Right cardiac atrium (tissue), 5 donors: ENCODE measurements around the gene SLC5A12. TPM values are rescaled to one million over a fixed set of nuclear protein-coding genes. Genes with fewer than 3 reads are reported as not detected.

Experiments used
- ATAC-seq, 2 donors: fragments of 200-7000 bp; cut with Tn5 transposase; one replicate each; pipeline versions ENCODE4 v1.8.0 to v1.9.1; 2020; ENCODE audit warnings: moderate library complexity in 2 of 2, mild to moderate bottlenecking in 1 of 2
- DNase-seq, 3 donors: peaks; one replicate each; pipeline ENCODE4 v3.0.0-alpha.2; 2020
- H3K27ac ChIP-seq: one replicate; pipeline ENCODE4 v1.5.1; 2013; ENCODE audit warnings: mild to moderate bottlenecking, low read length, control low read depth, moderate library complexity
- H3K27me3 ChIP-seq: one replicate; pipeline ENCODE4 v1.6.1; 2013; ENCODE audit not compliant: control insufficient read depth, insufficient read depth
- H3K4me1 ChIP-seq: one replicate; pipeline ENCODE4 v1.6.1; 2013; ENCODE audit warnings: low read length; ENCODE audit not compliant: control insufficient read depth, insufficient read depth
- H3K4me3 ChIP-seq: one replicate; pipeline ENCODE4 v1.5.1; 2013; ENCODE audit warnings: low read length, control low read depth
- H3K9me3 ChIP-seq: one replicate; pipeline ENCODE4 v1.6.1; 2013; ENCODE audit warnings: low read length; ENCODE audit not compliant: control insufficient read depth
- WGBS: extraction: QIAGEN DNeasy Blood & Tissue Kit; methylation state at CpG from one replicate; pipeline ENCODE4 v1.1.7; 2013; 5-methylcytosine and 5-hydroxymethylcytosine counted together
- intact Hi-C, 4 donors: fragments of 100-400 bp; cut with DNase I; formaldehyde crosslinking; loops; one replicate each; pipeline versions ENCODE4 v1.11.0 to v1.14.0; 2022 to 2023
- long read RNA-seq, 4 donors: library from polyadenylated mRNA; unstranded; transcript quantifications; one replicate each; pipeline ENCODE4 v2.0.0, GENCODE V29; 2020 to 2021
- polyA plus RNA-seq: library from polyadenylated mRNA; stranded (reverse); fragments of 200-250 nt; gene quantifications from one replicate; pipeline ENCODE4 v1.2.3, GENCODE V29; 2013
- total RNA-seq, 4 donors: library from RNA; stranded (reverse); fragmentation: NEBNext Ultra II Directional; extraction: Animal tissue kit (Norgen Biotek cat#: 25700); gene quantifications; one replicate each; pipeline ENCODE4 v1.2.1, GENCODE V29; 2021
- donor health status: healthy with polysubstance abuse.
- donor health status: DM: no; HTN: yes; CAD: no.
- donor health status: DM: no; HTN: no; CAD: no.
- donor health status: DM: no; HTN: yes; CAD: no; lungs with severe emphysema.
- donor health status: DM: yes; HTN: yes; CAD: no.

The SLC5A12 gene, protein sequence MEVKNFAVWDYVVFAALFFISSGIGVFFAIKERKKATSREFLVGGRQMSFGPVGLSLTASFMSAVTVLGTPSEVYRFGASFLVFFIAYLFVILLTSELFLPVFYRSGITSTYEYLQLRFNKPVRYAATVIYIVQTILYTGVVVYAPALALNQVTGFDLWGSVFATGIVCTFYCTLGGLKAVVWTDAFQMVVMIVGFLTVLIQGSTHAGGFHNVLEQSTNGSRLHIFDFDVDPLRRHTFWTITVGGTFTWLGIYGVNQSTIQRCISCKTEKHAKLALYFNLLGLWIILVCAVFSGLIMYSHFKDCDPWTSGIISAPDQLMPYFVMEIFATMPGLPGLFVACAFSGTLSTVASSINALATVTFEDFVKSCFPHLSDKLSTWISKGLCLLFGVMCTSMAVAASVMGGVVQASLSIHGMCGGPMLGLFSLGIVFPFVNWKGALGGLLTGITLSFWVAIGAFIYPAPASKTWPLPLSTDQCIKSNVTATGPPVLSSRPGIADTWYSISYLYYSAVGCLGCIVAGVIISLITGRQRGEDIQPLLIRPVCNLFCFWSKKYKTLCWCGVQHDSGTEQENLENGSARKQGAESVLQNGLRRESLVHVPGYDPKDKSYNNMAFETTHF
- 10 to 100 TPM in 3 of 4 donors, 1 to 10 TPM in 1; 5.4 to 18.5 (median 14.5) TPM for total RNA-seq
- polyA plus RNA-seq: 4.4 TPM
- long read RNA-seq, donor 1, full-length matches to known transcripts: 22 of 25 reads
- long read RNA-seq, donor 1, partial matches to known transcripts: 0 of 25 reads
- long read RNA-seq, donor 1, other reads (novel, unspliced or antisense): 3 of 25 reads
- long read RNA-seq, donor 2, full-length matches to known transcripts: 5 of 5 reads
- long read RNA-seq, donor 2, partial matches to known transcripts: 0 of 5 reads
- long read RNA-seq, donor 2, other reads (novel, unspliced or antisense): 0 of 5 reads
- long read RNA-seq, donor 3, full-length matches to known transcripts: 80 of 95 reads
- long read RNA-seq, donor 3, partial matches to known transcripts: 2 of 95 reads
- long read RNA-seq, donor 3, other reads (novel, unspliced or antisense): 13 of 95 reads
- long read RNA-seq, donor 4, full-length matches to known transcripts: 10 of 10 reads
- long read RNA-seq, donor 4, partial matches to known transcripts: 0 of 10 reads
- long read RNA-seq, donor 4, other reads (novel, unspliced or antisense): 0 of 10 reads

DNA sequence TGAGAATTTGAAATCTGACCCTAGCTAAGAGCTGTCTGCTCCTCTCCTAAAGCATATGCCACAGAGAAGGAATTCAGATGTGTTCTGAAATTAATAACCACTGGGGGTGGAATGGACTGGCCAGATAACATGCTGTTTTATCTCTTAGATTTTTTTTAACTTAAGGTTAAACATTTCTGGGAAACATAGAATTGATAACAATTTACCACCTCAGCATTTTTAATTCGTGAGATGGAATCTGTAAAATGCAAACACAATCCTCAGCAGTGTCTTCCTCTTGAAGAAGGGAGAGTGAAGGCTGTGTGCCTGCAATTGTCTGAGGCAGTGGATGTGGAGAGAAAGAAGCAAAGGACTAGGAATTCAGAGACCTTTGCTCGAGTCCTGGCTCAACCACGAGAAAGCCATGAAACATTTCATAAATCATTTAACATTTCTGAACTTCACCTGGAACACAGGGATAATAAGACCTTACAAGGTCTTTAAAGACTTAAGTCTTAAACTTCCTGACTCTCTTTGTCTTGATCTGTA, at the start of gene SLC5A12:
Gene SLC5A12 (minus strand): TSS at position 113 of the 528 bp plus-strand sequence. CDS start 346 bp downstream, outside the sequence.
- H3K27me3 ChIP-seq: no peaks in the 10 kb centered on the region
- intact Hi-C loops: no loop called here
- H3K27ac ChIP-seq: peak within 1 kb of the TSS; percentile 58
- no peaks in the 10 kb centered on the region for H3K9me3 ChIP-seq
- H3K4me1 ChIP-seq: no peaks in the 10 kb centered on the region
- ATAC-seq (no peak), DNase-seq (no peak)
- peak within 1 kb of the TSS; percentile 45 for H3K4me3 ChIP-seq
- 44% methylated on average over 3 of the region's 3 CpGs for WGBS

DNA sequence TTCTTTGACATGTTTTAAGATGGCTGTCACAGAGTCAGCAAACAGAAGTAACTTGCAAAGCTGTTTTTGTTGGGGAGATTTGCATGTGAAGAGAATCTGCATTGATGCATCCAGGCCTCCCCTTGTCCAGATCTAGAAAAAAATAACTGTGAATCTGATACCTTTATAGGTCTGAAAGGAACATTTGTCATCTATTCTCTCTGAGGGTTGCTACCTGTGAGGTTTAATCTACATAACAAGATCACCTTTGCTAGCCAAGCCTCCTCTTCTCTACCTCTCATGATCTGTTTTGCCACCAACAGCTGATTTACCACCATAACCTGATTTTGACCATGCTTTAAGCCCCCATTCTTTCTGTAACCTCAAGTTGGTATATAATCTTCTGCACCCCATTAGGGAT, 47.2 kb upstream of the SLC5A12 start:
- DNase-seq (no peak), ATAC-seq (no peak)
- Histone ChIP-seq H3K27ac (no peak overlapping the region), H3K4me3 (no peak overlapping the region), H3K27me3 (no peaks in the 10 kb centered on the region), H3K9me3 (no peaks in the 10 kb centered on the region), H3K4me1 (no peaks in the 10 kb centered on the region)
- intact Hi-C loops: no loop called here

DNA sequence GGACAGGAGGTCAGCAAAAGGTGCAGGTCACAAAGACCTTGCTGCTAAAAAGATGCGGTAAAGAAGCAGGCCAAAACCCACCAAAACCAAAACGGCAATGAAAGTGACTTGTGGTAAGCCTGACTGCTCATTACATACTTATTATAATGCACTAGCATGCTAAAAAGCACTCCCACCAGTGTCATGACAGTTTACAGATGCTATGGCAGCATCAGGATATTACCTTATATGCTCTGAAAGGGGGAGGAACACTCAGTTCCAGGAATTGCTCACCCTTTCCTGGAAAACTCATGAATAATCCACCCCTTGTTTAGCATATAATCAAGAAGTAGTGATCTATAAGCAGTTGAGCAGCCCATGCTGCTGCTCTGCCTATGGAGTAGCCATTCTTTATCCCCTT, 45.2 kb upstream of the SLC5A12 start:
- Histone ChIP-seq H3K9me3 (no peaks in the 10 kb centered on the region), H3K27ac (no peak overlapping the region), H3K27me3 (no peaks in the 10 kb centered on the region), H3K4me1 (no peaks in the 10 kb centered on the region), H3K4me3 (no peak overlapping the region)
- DNase-seq (no peak), ATAC-seq (no peak)
- intact Hi-C loops: no loop called here
- 87% methylated on average over 2 of the region's 2 CpGs for WGBS

DNA sequence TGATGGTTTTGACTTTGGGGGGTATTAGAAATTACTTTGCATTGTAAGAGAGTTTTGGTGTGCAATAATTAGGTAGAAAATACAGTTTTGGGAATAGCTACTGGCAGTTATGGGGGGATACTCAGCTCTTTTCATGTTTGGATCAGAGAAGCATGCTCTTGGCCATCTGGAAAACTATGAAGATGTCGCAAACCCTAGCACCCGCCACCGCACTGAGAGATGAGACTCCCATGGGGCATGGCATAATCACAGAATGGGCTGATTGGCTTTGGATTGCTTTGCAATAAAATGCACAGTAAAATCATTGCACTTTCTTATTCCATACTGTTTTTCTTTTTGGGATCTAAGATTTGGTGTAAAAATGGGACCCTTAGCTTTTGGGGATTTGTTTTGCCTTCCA, 43.5 kb upstream of the SLC5A12 start:
- Histone ChIP-seq H3K4me3 (no peak overlapping the region), H3K27me3 (no peaks in the 10 kb centered on the region), H3K4me1 (no peaks in the 10 kb centered on the region), H3K27ac (no peak overlapping the region), H3K9me3 (no peaks in the 10 kb centered on the region)
- ATAC-seq: no peak
- intact Hi-C loops: no loop called here
- 82% methylated on average over 3 of the region's 3 CpGs for whole genome bisulfite sequencing
- no peak for DNase-seq

DNA sequence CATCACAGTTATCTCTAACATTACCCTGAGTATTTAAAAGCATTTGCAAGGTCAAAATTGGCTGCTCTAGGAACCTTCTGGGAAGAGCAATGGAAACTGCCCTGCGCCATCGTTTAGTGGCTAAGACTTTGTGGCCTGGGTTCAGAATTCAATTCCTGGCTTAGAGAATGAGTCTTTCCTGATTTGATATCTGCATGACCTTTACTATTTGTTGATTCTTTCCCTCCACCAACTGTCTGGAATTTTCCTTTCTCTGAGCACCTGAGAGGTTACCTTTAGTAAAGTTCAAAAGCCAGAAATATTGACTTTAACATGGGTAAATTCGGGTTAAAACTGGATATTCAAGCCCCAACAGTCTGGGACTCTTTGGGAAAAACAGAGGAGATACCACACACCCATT, 43.0 kb upstream of the SLC5A12 start:
- intact Hi-C loops: no loop called here
- H3K27ac ChIP-seq: no peak overlapping the region
- no peaks in the 10 kb centered on the region for H3K27me3 ChIP-seq
- H3K9me3 ChIP-seq: no peaks in the 10 kb centered on the region
- DNase-seq: no peak
- ATAC-seq: no peak
- 89% methylated on average over 3 of the region's 3 CpGs for WGBS
- H3K4me1 ChIP-seq: no peaks in the 10 kb centered on the region
- no peak overlapping the region for H3K4me3 ChIP-seq

DNA sequence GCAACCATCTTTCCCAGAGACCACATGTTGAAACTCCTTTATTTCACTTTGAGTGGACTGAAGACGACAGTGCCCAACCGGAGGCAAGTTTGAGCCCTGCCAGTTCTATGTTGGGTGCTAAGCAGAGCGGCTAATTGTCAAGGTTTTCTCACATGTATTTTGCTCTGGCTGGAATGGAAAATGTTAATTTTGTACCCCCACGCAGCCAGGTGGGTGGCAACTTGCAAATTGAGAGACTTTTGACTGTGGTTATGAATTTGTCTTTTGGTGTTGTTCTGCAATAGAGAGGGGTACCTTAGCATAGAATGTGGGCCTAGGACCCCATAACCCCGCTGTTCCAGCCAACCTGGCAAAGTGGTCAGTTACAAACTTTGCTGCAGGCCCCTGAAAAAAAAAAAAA, 42.5 kb upstream of the SLC5A12 start:
- Histone ChIP-seq H3K4me3 (no peak overlapping the region), H3K9me3 (no peaks in the 10 kb centered on the region), H3K27me3 (no peaks in the 10 kb centered on the region), H3K27ac (no peak overlapping the region), H3K4me1 (no peaks in the 10 kb centered on the region)
- 91% methylated on average over 5 of the region's 5 CpGs for WGBS
- DNase-seq (no peak), ATAC-seq (no peak)
- intact Hi-C loops: no loop called here

DNA sequence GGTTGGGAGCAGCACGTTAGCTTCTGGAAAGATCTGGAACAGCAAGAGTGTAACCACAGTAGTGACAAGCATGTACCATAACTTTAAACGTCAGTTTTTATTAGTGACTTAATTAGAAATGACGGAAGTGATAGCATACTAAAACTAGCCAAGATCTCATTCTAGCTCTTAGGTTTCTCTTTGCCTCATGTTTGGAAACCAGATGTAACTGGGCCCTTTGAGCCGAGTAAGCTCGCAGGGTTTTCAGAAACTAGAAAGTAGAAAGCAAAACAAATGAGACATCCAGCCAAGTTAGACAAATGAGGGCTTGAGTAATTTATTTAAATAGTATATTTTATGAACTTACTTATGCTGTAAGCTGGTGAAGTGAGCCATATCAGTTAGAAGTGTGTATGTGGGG, 40.2 kb upstream of the SLC5A12 start:
- WGBS: 73% methylated on average over 5 of the region's 5 CpGs
- Histone ChIP-seq H3K27ac (no peak overlapping the region), H3K4me1 (no peaks in the 10 kb centered on the region), H3K4me3 (no peak overlapping the region), H3K9me3 (no peaks in the 10 kb centered on the region), H3K27me3 (no peaks in the 10 kb centered on the region)
- intact Hi-C loops: no loop called here
- ATAC-seq (no peak), DNase-seq (no peak)

DNA sequence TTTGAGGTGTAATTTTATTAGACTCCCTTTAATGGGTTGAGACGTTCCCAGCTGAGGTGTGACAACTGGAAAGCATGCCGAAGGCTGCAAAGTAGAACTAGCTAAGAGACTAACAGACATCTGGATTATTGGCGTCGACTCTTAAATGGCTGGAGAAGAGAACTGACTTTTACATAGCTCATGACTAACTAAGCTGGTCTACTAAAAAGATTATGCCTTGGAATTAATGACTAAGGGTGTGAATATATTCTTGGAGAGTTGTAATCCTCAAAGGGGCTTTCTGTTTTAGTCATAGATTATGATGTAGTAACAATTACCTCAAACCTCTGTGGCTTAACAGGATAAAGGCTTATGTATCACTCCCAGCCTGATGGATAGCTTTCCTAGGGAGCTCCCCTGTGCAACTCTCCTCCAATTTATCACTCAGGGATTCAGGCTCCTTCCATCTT, 39.5 kb upstream of the SLC5A12 start:
- Histone ChIP-seq H3K27ac (no peak overlapping the region), H3K27me3 (no peaks in the 10 kb centered on the region), H3K9me3 (no peaks in the 10 kb centered on the region), H3K4me1 (no peaks in the 10 kb centered on the region), H3K4me3 (no peak overlapping the region)
- WGBS: 63% methylated on average over 4 of the region's 4 CpGs
- no peak for DNase-seq
- ATAC-seq: peak in 1 of 2 donors; percentile 45
- intact Hi-C loops: no loop called here

DNA sequence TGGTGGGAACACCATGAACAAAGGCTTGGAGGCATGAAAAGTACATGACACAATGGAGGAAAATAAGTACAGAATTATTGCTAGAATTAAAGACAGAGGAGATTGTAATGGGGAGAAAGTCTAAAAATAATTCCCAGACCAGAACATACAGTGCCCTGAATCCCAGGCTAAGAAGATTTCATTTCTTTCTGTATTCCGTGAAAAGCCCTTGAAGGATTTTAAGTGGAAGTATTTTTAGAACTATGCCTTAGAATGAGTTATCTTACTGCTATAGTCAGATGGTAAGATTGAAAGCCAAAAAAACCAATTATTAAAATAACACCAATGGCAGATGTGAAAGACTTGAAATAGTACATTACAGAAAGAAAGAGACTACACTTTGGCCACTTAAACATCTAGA, 36.1 kb upstream of the SLC5A12 start:
- Histone ChIP-seq H3K4me3 (no peak overlapping the region), H3K9me3 (no peaks in the 10 kb centered on the region), H3K27me3 (no peaks in the 10 kb centered on the region), H3K4me1 (no peaks in the 10 kb centered on the region), H3K27ac (no peak overlapping the region)
- DNase-seq (no peak), ATAC-seq (no peak)
- intact Hi-C loops: loop anchor here in 3 of 4 donors (5.0 to 10.0 kb wide), 3 partner anchors 367 to 399 kb away; no protein-coding TSS in a partner anchor
- 49% methylated on average over 1 of the region's 1 CpG for WGBS

DNA sequence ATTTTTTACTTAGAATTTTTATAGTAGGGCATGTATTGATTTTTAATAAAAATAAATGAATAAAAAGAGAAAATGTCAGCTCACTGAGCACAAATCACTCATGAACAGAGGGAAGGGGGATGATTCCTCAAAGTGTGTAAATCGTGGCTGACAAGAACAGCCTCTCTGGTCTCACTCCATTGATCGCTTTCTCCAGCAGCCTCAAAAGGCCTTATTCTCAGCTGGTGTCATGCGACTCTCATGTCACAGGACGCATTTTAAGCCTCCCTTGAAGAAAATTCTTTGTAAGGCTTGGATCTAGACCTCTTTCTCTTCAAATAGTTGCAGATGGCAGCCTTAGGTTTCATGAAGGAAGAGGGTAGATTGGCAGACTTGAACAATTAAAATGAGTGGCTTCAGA, 33.9 kb upstream of the SLC5A12 start:
- intact Hi-C loops: loop anchor here in 3 of 4 donors (5.0 to 10.0 kb wide), 3 partner anchors 369 to 402 kb away; no protein-coding TSS in a partner anchor
- DNase-seq (no peak), ATAC-seq (no peak)
- no peaks in the 10 kb centered on the region for H3K4me1 ChIP-seq
- H3K4me3 ChIP-seq: no peak overlapping the region
- no peak overlapping the region for H3K27ac ChIP-seq
- H3K9me3 ChIP-seq: no peaks in the 10 kb centered on the region
- WGBS: 88% methylated on average over 4 of the region's 4 CpGs
- H3K27me3 ChIP-seq: no peaks in the 10 kb centered on the region
